HG02840 (cell line): ENCODE data around the gene POR.
"Not testable (repeated sequence)": the region's sequence is repeated elsewhere in the genome, so short reads cannot be mapped to it uniquely, and the experiment has no call there.

Source experiments
- ATAC-seq: cut with Tn5 transposase; IDR thresholded peaks from one replicate; pipeline ENCODE4 v1.9.1; 2021; ENCODE audit warnings: mild to moderate bottlenecking, moderate library complexity, moderate number of reproducible peaks; ENCODE audit not compliant: unreplicated experiment, low FRiP score

POR gene

DNA sequence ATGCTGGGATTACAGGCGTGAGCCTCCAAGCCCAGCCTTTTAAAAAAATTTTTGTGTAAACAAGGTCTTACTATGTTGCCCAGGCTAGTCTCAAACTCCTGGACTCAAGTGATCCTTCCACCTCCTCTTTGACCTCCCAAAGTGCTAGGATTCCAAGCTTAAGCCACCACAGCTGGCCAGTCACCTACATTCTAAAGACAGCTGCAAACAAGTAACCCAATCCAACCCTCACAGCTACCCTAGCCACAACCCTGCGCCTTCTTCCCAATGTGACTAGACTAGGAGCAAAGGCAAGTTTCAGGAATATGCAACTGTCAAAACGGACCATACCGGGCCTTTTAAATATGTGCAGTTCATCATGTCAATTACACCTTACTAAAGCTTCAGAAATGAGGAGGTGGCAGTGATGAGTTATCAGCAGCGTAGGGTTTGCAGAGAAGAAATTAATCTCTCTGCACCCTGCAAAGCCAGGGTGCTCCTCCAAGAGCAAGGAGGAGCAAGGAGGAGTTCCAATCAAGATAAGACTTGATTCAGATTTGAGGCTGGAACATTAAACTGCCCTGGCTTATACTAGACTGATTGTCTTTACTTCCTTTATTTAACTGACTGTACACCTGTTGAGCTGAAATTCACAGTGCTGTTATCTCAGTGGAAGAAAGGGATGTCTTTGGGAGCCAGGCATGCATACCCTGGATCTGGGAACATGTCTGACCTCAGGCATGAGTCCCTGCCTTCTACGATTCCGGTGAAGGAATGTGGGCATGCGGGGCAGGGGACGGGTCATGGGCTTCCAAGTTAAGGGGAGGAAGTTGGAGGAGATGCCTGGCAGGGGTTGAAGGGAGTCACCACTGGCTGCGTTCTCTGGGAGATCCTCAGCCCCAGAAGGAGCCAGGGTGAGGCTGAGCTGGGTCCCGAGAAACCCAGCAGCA is 95.0 kb downstream of the POR start:
- no peak for ATAC-seq

DNA sequence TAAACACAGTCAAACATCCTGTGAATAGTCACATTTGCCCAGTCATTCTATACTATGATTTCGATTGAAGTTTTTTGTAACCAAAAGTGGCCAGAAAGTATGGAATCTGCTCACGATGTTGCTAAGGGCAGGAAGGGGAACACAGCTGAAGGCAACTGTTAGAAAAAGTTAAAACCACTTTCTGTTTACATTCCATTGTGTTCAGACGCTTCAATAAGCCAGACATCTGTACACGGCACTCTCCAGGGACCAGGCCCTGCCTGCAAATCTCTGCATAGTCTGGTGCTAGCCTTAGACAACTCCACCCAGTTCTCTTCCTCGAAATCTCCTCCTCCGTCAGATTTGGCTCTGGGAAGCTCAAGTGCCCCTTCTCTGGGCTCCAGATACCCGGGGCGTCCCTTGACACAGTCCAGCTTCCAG is 96.5 kb downstream of the POR start:
- no peak for ATAC-seq

DNA sequence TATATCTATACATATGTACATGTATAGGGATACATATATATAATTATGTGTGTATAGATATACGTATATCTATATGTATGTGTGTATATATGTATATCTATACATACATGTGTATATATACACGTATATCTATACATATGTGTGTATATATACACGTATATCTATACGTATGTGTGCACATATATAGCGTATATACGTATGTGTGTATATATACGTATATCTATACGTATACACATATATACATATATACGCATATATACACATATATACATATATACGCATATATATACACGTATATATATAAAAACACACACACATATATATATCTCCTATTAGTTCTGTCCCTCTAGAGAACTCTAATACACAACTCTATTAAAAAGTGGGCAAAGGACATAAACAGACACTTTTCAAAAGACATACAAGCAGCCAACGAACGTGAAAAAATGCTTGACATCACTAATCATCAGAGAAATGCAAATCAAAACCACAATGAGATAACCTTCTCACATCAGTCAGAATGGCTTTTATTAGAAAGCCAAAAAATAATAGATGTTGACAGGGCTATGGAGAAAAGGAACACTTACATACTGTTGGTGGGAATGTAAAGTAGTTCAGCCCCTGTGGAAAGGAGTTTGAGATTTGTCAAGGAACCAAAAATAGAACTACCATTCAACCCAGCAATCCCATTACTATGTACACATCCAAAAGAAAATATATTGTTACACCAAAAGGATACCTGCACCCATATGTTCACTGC is 101.4 kb downstream of the POR start:
- no peak for ATAC-seq

DNA sequence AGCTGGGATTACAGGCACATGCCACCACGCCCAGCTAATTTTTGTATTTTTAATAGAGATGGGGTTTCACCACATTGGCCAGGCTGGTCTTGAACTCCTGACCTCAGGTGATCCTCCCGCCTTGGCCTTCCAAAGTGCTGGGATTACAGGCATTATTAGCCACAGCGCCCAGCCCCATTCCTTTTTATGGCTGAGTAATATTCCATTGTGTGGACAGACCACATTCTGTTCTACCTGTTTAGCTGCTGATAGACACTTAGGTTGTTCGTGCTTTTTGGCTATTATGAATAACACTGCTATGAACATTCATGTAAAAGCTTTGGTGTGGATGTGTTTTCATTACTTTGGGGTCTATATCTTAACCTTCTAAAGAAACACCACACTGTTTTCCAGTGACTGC is 103.6 kb downstream of the POR start:
- not testable (repeated sequence) for ATAC-seq

DNA sequence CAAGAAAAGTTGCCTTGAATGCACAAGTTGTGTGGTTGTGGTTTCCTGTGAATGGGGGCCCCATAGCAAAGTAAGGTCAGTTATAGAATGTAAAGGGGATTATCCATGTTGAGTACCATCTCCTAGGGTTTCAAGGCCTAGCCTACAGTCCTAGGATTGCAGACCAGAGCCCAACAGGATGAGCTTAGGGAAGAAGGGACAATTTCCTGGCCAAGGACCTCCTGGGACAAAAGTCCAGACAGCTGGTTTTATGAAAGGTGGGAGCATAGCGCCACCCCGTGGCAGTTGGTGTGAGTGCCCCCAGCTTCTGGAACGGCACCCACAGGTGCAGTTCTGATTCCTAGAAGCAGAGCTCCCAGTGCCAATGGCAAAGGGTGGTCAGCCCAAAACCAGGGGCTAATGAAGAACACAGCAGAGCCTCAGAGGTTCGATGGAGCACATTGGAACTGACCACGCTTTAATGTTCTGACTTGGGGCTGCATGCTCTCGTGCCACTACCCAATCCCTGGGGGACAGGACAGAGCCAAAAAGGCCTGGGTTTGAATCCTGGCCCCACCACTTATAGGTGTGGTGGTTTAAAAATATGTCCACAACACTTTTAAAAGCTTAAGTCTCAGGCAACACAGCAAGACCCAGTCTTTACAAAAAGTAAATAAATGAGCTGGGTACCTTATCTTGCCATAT is 105.2 kb downstream of the POR start:
- no peak for ATAC-seq

DNA sequence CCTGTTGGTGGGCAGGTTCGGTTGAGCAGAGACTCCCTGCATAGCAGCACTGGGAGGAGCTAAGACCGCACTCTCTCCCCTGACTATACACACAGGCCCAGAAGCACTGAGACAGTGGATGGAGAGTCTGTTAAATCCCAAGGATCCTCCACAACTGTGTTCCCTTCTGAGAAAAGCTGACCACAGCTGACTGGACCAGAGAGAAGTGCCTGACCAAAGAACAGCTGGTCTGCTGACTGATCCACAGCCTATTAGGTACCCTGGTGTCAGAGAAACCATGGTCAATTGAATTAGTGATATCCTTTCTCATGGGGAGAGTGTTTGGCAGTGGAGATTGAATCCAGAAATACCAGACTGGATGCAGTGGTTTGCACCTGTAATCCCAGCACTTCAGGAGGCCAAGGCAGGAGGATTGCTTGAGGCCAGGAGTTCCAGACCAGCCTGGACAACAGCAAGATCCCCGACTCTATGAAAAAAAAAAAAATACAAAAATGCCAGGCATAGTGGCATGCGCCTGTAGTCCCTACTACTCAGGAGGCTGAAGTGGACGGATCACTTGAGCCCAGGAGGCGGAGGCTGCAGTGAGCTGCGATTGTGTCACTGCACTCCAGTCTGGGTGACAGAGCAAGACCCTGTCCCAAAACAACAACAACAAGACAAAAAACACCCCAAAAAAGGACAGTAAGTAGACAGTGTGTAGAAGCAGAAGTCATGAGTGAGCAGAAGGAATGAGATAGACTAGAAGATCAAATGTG is 107.2 kb downstream of the POR start:
- ATAC-seq: no peak

DNA sequence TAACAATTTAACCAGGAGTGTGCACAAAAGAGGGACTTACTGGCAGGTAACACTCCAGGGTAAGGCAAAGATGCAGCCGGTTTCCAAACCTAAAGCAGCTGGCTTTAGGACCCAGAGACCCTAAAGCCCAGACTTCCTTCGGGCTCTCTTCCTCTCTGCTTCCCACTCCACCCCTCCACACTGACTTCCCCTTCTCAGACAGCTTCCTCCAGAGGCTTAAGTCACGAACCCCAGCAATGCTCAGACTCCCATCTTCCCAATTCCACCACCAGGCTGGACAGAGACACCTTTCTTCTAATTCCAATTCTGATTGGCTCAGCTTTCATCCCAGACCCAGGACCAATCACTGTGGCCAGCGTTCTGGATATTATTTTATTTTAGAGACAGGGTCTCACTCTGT is 108.0 kb downstream of the POR start:
- no peak for ATAC-seq

DNA sequence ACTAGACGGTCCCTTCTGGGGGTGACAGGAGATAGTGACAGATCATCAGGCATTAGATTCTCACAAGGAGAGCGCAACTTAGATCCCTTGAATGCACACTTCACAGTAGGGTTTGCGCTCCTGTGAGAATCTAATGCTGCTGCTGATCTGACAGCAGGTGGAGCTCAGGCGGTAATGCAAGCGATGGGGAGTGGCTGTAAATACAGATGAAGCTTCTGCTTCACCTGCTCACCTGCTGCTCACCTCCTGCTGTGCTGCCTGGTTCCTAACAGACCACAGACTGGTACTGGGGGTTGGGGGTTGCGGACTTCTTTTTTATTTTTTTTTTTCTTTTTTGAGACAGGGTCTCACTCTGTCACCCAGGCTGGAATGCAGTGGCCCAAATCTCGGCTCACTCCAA is 114.7 kb downstream of the POR start:
- ATAC-seq: not testable (repeated sequence)

DNA sequence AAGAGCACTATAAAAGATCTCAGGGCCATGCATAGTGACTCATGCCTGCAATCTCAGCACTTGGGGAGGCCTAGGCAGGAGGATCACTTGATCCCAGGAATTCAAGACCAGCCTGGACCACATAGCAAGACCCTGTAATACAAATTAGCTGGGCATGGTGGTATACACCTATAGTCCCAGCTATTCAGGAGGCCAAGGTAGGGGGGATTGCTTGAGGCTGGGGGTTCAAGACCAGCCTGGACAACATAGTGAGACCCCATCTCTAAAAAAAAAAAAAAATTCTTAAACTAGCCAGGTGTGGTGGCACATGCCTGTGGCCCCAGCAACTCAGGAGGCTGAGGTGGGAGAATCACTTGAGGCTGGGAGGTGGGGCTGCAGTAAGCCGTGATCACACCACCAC is 117.0 kb downstream of the POR start:
- no peak for ATAC-seq
